AG04449 (cell line): ENCODE data around the gene MEIS2.
A peak's percentile ranks its signal among the peaks of the same experiment; 100 is the strongest.

ENCODE experiments used
- CTCF ChIA-PET: fragments of 350-600 bp; formaldehyde crosslinking; extraction: SDS; loops from one replicate; lab custom pipeline; 2021; ENCODE audit warnings: antibody characterized with exemption; lab: Yijun Ruan, JAX
- POLR2A ChIA-PET: fragments of 400-600, 350-600 bp; formaldehyde crosslinking; extraction: SDS; loops from one replicate; lab custom pipeline; 2020; ENCODE audit warnings: antibody characterized with exemption, inconsistent platforms; lab: Yijun Ruan, JAX
- DNase-seq: peaks from one replicate; pipeline ENCODE4 v3.0.0-alpha.2; 2010; ENCODE audit warnings: low read depth, low spot score
- H3K4me3 ChIP-seq: 2 replicates; pipeline ENCODE4 v1.5.1; 2011; ENCODE audit warnings: low read depth, mild to moderate bottlenecking, control low read depth, low read length
- CTCF ChIP-seq: IDR thresholded peaks from one replicate; pipeline ENCODE4 v1.5.1; 2011; ENCODE audit warnings: mild to moderate bottlenecking, moderate library complexity, low read length, control low read depth, inconsistent platforms; ENCODE audit not compliant: insufficient read depth; ENCODE audit errors: missing control alignments

The MEIS2 gene

GRCh38 chr15:37100109-37100965 is at the start of gene MEIS2:
MEIS2 (minus strand) TSS chr15:37100549; CDS start chr15:37099466, 1,083 bp downstream.
- ChIA-PET POLR2A (interaction anchor here (0.7 to 1.7 kb wide), 4 partner anchors 9 to 217 kb away, joined by 3 to 6 read pairs (median 4); no protein-coding TSS in a partner anchor), CTCF (no interaction called here)
- DNase-seq = peak; percentile 90
- TF ChIP-seq CTCF = no peak
- H3K4me3 ChIP-seq = peak within 1 kb of the TSS; percentile 93

GRCh38 chr15:37149146-37149545 is 48.8 kb upstream of the MEIS2 start:
- ChIA-PET CTCF (interaction anchor here (0.6 to 0.9 kb wide), 2 partner anchors 17 to 733 kb away, joined by 4 read pairs; no protein-coding TSS in a partner anchor), POLR2A (no interaction called here)
- DNase-seq = no peak
- H3K4me3 ChIP-seq = no peak overlapping the region
- no peak for TF ChIP-seq CTCF

- no peak for DNase-seq
- H3K4me3 ChIP-seq = no peak overlapping the region
- ChIA-PET POLR2A (no interaction called here), CTCF (interaction anchor here (0.9 kb wide), 1 partner anchor 17 kb away, joined by 4 read pairs; no protein-coding TSS in a partner anchor)
- TF ChIP-seq CTCF = no peak
Observed at GRCh38 chr15:37148714-37149113, 48.4 kb upstream of the MEIS2 start.

GRCh38 chr15:37143351-37143750 is 43.0 kb upstream of the MEIS2 start:
- DNase-seq = no peak
- TF ChIP-seq CTCF = no peak
- POLR2A ChIA-PET = no interaction called here
- no peak overlapping the region for H3K4me3 ChIP-seq
- CTCF ChIA-PET = interaction anchor here (2.4 kb wide), 1 partner anchor 9 kb away, joined by 23 read pairs; no protein-coding TSS in a partner anchor

- ChIA-PET CTCF (interaction anchor here (1.2 to 2.4 kb wide), 2 partner anchors 8 to 739 kb away, joined by 3 to 23 read pairs; no protein-coding TSS in a partner anchor), POLR2A (no interaction called here)
- H3K4me3 ChIP-seq = no peak overlapping the region
- TF ChIP-seq CTCF = no peak
- no peak for DNase-seq
Observed at GRCh38 chr15:37142371-37142770, 42.0 kb upstream of the MEIS2 start.

GRCh38 chr15:37140531-37141058 is 40.2 kb upstream of the MEIS2 start:
- H3K4me3 ChIP-seq = no peak overlapping the region
- ChIA-PET POLR2A (no interaction called here), CTCF (no interaction called here)

More at GRCh38 chr15:37140531-37141058, 40.2 kb upstream of the MEIS2 start:
- TF ChIP-seq CTCF = no peak
- DNase-seq = no peak
